Gastrocnemius medialis (tissue), 4 donors: Measurements from ENCODE around the gene CYP39A1. TPM values are rescaled to one million over a fixed set of nuclear protein-coding genes. Genes with fewer than 3 reads are reported as not detected.

Experiments used
- ATAC-seq, 2 donors: fragments of 150-250 bp; one replicate each; pipeline ENCODE4 v1.9.1; 2016
- DNase-seq, 2 donors: peaks; one replicate each; pipeline ENCODE4 v3.0.0-alpha.2; 2019
- H3K27ac ChIP-seq, 4 donors: fragments of 200-600 bp; sonication (generic); 1 replicate in 1 of 4; 2 replicates in 3 of 4; pipeline ENCODE4 v1.5.1; 2016 to 2018; ENCODE audit warnings: mild to moderate bottlenecking in 2 of 4, moderate library complexity in 1 of 4
- H3K27me3 ChIP-seq, 3 donors: fragments of 200-600 bp; sonication (generic) in 2 of 3; 1 replicate in 1 of 3; 2 replicates in 2 of 3; pipeline versions ENCODE4 v1.5.1 to v1.6.0; 2016 to 2019; ENCODE audit warnings: mild to moderate bottlenecking in 1 of 3, moderate library complexity in 1 of 3
- H3K36me3 ChIP-seq, 2 donors: fragments of 200-600 bp; sonication (generic) in 1 of 2; one replicate each; pipeline ENCODE4 v1.5.1; 2017 to 2018
- H3K4me1 ChIP-seq, 2 donors: fragments of 200-600 bp; sonication (generic) in 1 of 2; one replicate each; pipeline ENCODE4 v1.5.1; 2016 to 2017; ENCODE audit warnings: mild to moderate bottlenecking in 2 of 2
- H3K4me3 ChIP-seq, 4 donors: fragments of 200-600 bp; sonication (generic) in 3 of 4; 1 replicate in 1 of 4; 2 replicates in 3 of 4; pipeline ENCODE4 v1.5.1; 2016 to 2019; ENCODE audit warnings: mild to moderate bottlenecking in 2 of 4
- H3K9me3 ChIP-seq, 3 donors: fragments of 200-600 bp; sonication (generic) in 2 of 3; 1 replicate in 1 of 3; 2 replicates in 2 of 3; pipeline ENCODE4 v1.5.1; 2016 to 2019
- POLR2A ChIP-seq, 2 donors: fragments of 450-650 bp; IDR thresholded peaks; one replicate each; pipeline ENCODE4 v1.6.1; 2017; ENCODE audit warnings: antibody characterized with exemption in 2 of 2, mild to moderate bottlenecking in 2 of 2, moderate library complexity in 2 of 2
- in situ Hi-C, 4 donors: fragments of 200-750 bp; cut with MboI; loops; one replicate each; pipeline versions ENCODE4 v1.15.0 to v1.8.0; 2017; ENCODE audit warnings: low sequenced_read_pairs in 4 of 4
- intact Hi-C: fragments of 100-400 bp; cut with DNase I; formaldehyde crosslinking; loops from one replicate; pipeline ENCODE4 v1.15.1; 2023; ENCODE audit warnings: low total_unique reads
- total RNA-seq, 4 donors: library from RNA; depleted of rRNA; stranded (reverse); fragments of >200 nt; gene quantifications; one replicate each; pipeline versions ENCODE4 v1.1.0 to v1.2.3, GENCODE V29; 2016
- TF ChIP-seq, protein P1 (sequence below), 5 experiments: fragments of 450-650 bp in 3 of 5; fragments of 200-600 bp in 2 of 5; sonication (generic) in 2 of 5; IDR thresholded peaks in 4 of 5; conservative IDR thresholded peaks in 1 of 5; 1 replicate in 4 of 5; 2 replicates in 1 of 5; pipeline ENCODE4 v1.5.1; 2016 to 2019; ENCODE audit warnings: antibody characterized with exemption in 5 of 5, mild to moderate bottlenecking in 3 of 5, moderate library complexity in 3 of 5

CYP39A1 gene
- total RNA-seq, 4 donors from 2014 or later, result 0.24 to 3.8 (median 1.0) TPM

DNA sequence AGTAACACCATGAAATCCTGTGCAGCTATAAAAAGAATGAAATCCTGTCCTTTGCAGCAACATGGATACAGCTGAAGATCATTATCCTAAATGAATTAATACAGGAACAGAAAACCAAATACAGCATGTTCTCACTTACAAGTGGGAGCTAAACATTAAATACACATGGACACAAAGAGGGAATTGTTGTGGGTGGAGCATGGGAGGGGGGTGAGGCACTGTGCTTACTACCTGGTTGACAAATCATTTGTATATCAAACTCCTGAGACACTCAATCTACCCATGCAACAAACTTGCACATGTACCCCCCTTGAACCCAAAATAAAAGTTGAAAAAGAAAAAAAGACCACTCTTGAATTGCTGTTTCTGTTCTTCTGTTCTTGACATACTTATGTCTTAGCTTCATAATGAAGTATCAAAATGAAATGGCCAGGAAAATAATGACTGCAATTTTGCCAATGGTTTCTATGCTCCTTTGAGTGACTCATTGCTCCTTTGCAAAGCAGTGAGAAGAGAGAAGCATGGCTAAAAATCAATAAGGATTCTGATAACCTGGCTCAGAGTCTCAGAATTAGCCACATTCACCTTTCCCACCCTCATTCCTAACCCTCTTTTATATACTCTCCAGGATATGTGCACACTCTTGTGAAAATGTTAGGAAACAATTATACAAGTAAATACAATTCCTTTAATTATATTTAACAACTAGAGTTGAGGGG is 71.0 kb downstream of the CYP39A1 start:
- TF ChIP-seq, protein P1, sequence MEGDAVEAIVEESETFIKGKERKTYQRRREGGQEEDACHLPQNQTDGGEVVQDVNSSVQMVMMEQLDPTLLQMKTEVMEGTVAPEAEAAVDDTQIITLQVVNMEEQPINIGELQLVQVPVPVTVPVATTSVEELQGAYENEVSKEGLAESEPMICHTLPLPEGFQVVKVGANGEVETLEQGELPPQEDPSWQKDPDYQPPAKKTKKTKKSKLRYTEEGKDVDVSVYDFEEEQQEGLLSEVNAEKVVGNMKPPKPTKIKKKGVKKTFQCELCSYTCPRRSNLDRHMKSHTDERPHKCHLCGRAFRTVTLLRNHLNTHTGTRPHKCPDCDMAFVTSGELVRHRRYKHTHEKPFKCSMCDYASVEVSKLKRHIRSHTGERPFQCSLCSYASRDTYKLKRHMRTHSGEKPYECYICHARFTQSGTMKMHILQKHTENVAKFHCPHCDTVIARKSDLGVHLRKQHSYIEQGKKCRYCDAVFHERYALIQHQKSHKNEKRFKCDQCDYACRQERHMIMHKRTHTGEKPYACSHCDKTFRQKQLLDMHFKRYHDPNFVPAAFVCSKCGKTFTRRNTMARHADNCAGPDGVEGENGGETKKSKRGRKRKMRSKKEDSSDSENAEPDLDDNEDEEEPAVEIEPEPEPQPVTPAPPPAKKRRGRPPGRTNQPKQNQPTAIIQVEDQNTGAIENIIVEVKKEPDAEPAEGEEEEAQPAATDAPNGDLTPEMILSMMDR (IDR thresholded peaks at IDR 0.05 in 4 of 5, conservative IDR thresholded peaks at IDR 0.05 in 1 of 5), result no peak
- no peak for TF ChIP-seq POLR2A (IDR thresholded peaks at IDR 0.05)
- Histone ChIP-seq H3K27me3 (no peaks in the 10 kb centered on the region), H3K4me3 (no peak overlapping the region), H3K27ac (no peak overlapping the region), H3K9me3 (no peaks in the 10 kb centered on the region), H3K36me3 (no peaks in the 10 kb centered on the region), H3K4me1 (peaks cover 17 to 23% of the 10 kb centered on the region in 2 donors)
- in situ Hi-C loops (no loop called here), intact Hi-C loops (no loop called here)
- DNase-seq (no peak), ATAC-seq (no peak)

DNA sequence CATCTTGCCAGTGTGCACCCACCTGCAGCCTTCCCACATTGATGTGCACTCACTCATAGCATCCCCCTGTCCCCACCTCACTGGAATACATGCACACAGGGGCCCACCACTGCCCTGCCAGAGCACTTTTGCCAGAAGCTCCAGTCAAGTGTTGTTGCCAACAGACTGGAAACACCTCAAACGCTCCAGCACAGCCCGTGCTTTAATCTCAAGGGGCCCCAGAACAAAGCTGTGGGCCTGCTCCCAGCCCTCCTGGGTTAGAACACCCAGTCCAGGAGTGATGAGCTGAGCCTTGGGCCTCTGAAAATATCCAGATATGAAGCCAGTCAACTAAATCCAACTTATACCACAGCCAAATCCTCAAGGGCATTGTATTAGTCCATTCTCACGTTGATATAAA is 77.1 kb downstream of the CYP39A1 start:
- intact Hi-C loops, result no loop called here
- TF ChIP-seq, protein P1 (IDR thresholded peaks at IDR 0.05 in 4 of 5, conservative IDR thresholded peaks at IDR 0.05 in 1 of 5), result no peak
- TF ChIP-seq POLR2A (IDR thresholded peaks at IDR 0.05), result no peak
- no peaks in the 10 kb centered on the region for H3K36me3 ChIP-seq
- no peak overlapping the region for H3K27ac ChIP-seq
- no peak overlapping the region for H3K4me3 ChIP-seq
- in situ Hi-C loops, result no loop called here
- H3K27me3 ChIP-seq, result no peaks in the 10 kb centered on the region
- H3K9me3 ChIP-seq, result no peaks in the 10 kb centered on the region
- DNase-seq, result no peak
- no peak for ATAC-seq
- no peaks in the 10 kb centered on the region for H3K4me1 ChIP-seq

DNA sequence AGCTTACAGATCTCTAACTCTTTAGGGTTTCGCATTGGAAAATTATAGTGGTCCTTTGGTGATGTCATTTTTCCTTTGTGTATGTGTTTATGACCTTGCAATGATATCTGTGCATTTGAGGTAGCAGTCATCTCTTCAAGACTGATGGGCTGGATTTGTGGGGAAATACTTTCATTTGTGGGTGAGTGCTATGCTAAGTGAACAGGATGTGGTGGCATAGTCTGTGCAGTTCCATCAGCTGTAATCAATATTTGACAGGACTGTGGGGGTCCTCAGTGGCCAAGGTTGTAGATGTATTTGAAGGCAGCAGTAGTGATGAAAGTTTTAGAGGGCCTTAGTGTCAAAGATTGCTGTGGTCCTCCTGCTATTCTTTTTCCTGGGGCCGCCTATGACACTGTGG is 79.5 kb downstream of the CYP39A1 start:
- TF ChIP-seq POLR2A (IDR thresholded peaks at IDR 0.05), result no peak
- TF ChIP-seq, protein P1 (IDR thresholded peaks at IDR 0.05 in 4 of 5, conservative IDR thresholded peaks at IDR 0.05 in 1 of 5), result no peak
- intact Hi-C loops, result no loop called here
- H3K4me1 ChIP-seq, result no peaks in the 10 kb centered on the region
- in situ Hi-C loops, result no loop called here
- no peak overlapping the region for H3K4me3 ChIP-seq
- H3K27me3 ChIP-seq, result no peaks in the 10 kb centered on the region
- no peak overlapping the region for H3K27ac ChIP-seq
- ATAC-seq, result no peak
- no peak for DNase-seq
- H3K36me3 ChIP-seq, result no peaks in the 10 kb centered on the region
- H3K9me3 ChIP-seq, result no peaks in the 10 kb centered on the region

DNA sequence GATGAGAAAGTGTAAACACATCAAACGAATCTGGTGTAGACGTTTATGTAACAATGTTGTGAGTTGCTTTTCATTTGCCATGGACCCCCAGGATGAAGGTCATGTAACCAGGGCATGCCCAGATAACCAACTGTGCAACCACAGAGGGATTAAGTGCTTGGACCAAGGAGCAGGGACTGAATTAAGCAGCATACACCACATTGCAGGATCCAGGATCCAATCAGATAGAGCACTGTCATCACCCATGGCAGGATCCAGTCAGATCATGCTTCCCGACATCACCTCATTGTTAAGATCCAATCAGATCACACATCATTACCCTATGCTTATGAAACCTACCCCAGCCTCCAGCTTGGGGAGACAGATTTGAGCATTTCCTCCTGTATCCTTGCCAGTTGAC is 87.1 kb downstream of the CYP39A1 start:
- ATAC-seq, result no peak
- in situ Hi-C loops, result no loop called here

More for the DNA sequence above, 87.1 kb downstream of the CYP39A1 start:
- TF ChIP-seq POLR2A (IDR thresholded peaks at IDR 0.05), result no peak
- TF ChIP-seq, protein P1 (IDR thresholded peaks at IDR 0.05 in 4 of 5, conservative IDR thresholded peaks at IDR 0.05 in 1 of 5), result no peak
- intact Hi-C loops, result no loop called here
- no peak for DNase-seq
- no peaks in the 10 kb centered on the region for H3K27me3 ChIP-seq
- no peaks in the 10 kb centered on the region for H3K9me3 ChIP-seq
- H3K4me3 ChIP-seq, result no peak overlapping the region
- no peaks in the 10 kb centered on the region for H3K4me1 ChIP-seq
- H3K36me3 ChIP-seq, result no peaks in the 10 kb centered on the region
- no peak overlapping the region for H3K27ac ChIP-seq
